K562 (cell line): ENCODE measurements around the gene SAP30BP. TPM values are rescaled to one million over a fixed set of nuclear protein-coding genes. Genes with fewer than 3 reads are reported as not detected.

Experiments
- ASH1L ChIP-seq: fragments of 450-650 bp; IDR thresholded peaks from 2 replicates; pipeline ENCODE4 v1.6.1; 2018; ENCODE audit warnings: borderline replicate concordance, mild to moderate bottlenecking, low read depth; ENCODE audit not compliant: partially characterized antibody
- BHLHE40 ChIP-seq: IDR thresholded peaks from 2 replicates; pipeline ENCODE4 v1.6.1; 2011; ENCODE audit warnings: low read length, improper control_type of control experiment
- ELF4 ChIP-seq: fragments of 450-650 bp; formaldehyde crosslinking; IDR thresholded peaks from 2 replicates; pipeline ENCODE4 v1.4.0; 2022; ENCODE audit warnings: missing genetic modification characterization
- MAFF ChIP-seq: IDR thresholded peaks from 2 replicates; pipeline ENCODE4 v1.6.1; 2012; ENCODE audit warnings: low read length, improper control_type of control experiment
- PYGO2 ChIP-seq: fragments of 450-650 bp; IDR thresholded peaks from 2 replicates; pipeline ENCODE4 v1.6.1; 2016; ENCODE audit warnings: mild to moderate bottlenecking, missing genetic modification characterization, moderate library complexity, missing compliant biosample characterization
- RBM17 ChIP-seq: fragments of 200-400 bp; formaldehyde crosslinking; IDR thresholded peaks from 2 replicates; pipeline ENCODE4 v1.6.1; 2017; ENCODE audit warnings: low read depth, mild to moderate bottlenecking, low read length, borderline replicate concordance
- SNAPC5 ChIP-seq: fragments of 250-450 bp; sonication (Bioruptor Pico); IDR thresholded peaks from 2 replicates; pipeline ENCODE4 v1.8.0; 2021; ENCODE audit warnings: moderate library complexity, mild to moderate bottlenecking, inconsistent platforms
- ZBTB11 ChIP-seq, 3 experiments: fragments of 200-800 bp in 1 of 3; fragments of 250-450 bp in 1 of 3; fragments of 450-650 bp in 1 of 3; sonication (Bioruptor Pico) in 1 of 3; sonication (Bioruptor generic) in 1 of 3; formaldehyde crosslinking in 1 of 3; IDR thresholded peaks; 2 replicates each; pipeline versions ENCODE4 v1.6.1 to v1.8.0; 2016 to 2022; ENCODE audit warnings: mild to moderate bottlenecking in 2 of 3, missing genetic modification characterization in 2 of 3, missing compliant biosample characterization in 1 of 3, moderate library complexity in 1 of 3
- ZKSCAN8 ChIP-seq: fragments of 200-800 bp; sonication (Bioruptor generic); IDR thresholded peaks from 2 replicates; pipeline ENCODE4 v1.6.1; 2016; ENCODE audit warnings: missing genetic modification characterization, missing compliant biosample characterization
- polyA plus RNA-seq, 8 experiments: library from polyadenylated mRNA; depleted of rRNA in 4 of 8; stranded (reverse) in 5 of 8; unstranded in 3 of 8; fragments of >200 nt; fragmentation: Nextera tagmentation in 2 of 8; fragmentation: Illumina TruSeq in 1 of 8; extraction: Ambion mirVana in 2 of 8; extraction: Trizol in 1 of 8; gene quantifications; 2 replicates each; pipeline versions ENCODE4 v1.2.1 to v1.2.3, GENCODE V29; 2011 to 2014; ENCODE audit warnings: inconsistent platforms in 1 of 8, missing spikeins in 1 of 8
- total RNA-seq, 7 experiments: library from RNA; depleted of rRNA in 6 of 7; stranded (reverse); fragments of >200 nt in 6 of 7; fragmentation: Illumina TruSeq in 2 of 7; extraction: Trizol in 2 of 7; gene quantifications; 2 replicates each; pipeline versions ENCODE4 v1.2.1 to v1.2.3, GENCODE V29; 2011 to 2021; ENCODE audit warnings: low replicate concordance in 1 of 7
- TF ChIP-seq, protein P1 (sequence below): fragments of 200-800 bp; sonication (Bioruptor generic); IDR thresholded peaks from 2 replicates; pipeline ENCODE4 v1.6.1; 2016; ENCODE audit warnings: missing genetic modification characterization, missing compliant biosample characterization

The SAP30BP gene
- total and polyA plus RNA-seq, 9 of the 15 experiments (the other 6 are each of a cell fraction or from before 2014, with no cell fraction given): 45.3 to 154 (median 71.7) TPM

GRCh38 chr17:75633486-75634375 is 33.4 kb upstream of the SAP30BP start (continued):
- TF ChIP-seq ZBTB11 (CRISPR knock-in tag; IDR thresholded peaks at IDR 0.05) (no peak), ASH1L (no peak), PYGO2 (tag) (no peak), MAFF (no peak), BHLHE40 (no peak), RBM17 (no peak), ZKSCAN8 (CRISPR knock-in tag) (no peak), SNAPC5 (CRISPR knock-in tag) (no peak), ELF4 (CRISPR knock-in tag) (no peak)
- TF ChIP-seq, protein P1, sequence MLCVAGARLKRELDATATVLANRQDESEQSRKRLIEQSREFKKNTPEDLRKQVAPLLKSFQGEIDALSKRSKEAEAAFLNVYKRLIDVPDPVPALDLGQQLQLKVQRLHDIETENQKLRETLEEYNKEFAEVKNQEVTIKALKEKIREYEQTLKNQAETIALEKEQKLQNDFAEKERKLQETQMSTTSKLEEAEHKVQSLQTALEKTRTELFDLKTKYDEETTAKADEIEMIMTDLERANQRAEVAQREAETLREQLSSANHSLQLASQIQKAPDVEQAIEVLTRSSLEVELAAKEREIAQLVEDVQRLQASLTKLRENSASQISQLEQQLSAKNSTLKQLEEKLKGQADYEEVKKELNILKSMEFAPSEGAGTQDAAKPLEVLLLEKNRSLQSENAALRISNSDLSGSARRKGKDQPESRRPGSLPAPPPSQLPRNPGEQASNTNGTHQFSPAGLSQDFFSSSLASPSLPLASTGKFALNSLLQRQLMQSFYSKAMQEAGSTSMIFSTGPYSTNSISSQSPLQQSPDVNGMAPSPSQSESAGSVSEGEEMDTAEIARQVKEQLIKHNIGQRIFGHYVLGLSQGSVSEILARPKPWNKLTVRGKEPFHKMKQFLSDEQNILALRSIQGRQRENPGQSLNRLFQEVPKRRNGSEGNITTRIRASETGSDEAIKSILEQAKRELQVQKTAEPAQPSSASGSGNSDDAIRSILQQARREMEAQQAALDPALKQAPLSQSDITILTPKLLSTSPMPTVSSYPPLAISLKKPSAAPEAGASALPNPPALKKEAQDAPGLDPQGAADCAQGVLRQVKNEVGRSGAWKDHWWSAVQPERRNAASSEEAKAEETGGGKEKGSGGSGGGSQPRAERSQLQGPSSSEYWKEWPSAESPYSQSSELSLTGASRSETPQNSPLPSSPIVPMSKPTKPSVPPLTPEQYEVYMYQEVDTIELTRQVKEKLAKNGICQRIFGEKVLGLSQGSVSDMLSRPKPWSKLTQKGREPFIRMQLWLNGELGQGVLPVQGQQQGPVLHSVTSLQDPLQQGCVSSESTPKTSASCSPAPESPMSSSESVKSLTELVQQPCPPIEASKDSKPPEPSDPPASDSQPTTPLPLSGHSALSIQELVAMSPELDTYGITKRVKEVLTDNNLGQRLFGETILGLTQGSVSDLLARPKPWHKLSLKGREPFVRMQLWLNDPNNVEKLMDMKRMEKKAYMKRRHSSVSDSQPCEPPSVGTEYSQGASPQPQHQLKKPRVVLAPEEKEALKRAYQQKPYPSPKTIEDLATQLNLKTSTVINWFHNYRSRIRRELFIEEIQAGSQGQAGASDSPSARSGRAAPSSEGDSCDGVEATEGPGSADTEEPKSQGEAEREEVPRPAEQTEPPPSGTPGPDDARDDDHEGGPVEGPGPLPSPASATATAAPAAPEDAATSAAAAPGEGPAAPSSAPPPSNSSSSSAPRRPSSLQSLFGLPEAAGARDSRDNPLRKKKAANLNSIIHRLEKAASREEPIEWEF (CRISPR knock-in tag): no peak
- TF ChIP-seq, all 486 proteins: peak for 59
